GM04503 (cell line): ENCODE data around the gene MYO3B.
A peak's percentile ranks its signal among the peaks of the same experiment; 100 is the strongest.

Source experiments
- DNase-seq: peaks from one replicate; pipeline ENCODE4 v3.0.0-alpha.2; 2012; ENCODE audit warnings: low read depth

MYO3B gene

DNA sequence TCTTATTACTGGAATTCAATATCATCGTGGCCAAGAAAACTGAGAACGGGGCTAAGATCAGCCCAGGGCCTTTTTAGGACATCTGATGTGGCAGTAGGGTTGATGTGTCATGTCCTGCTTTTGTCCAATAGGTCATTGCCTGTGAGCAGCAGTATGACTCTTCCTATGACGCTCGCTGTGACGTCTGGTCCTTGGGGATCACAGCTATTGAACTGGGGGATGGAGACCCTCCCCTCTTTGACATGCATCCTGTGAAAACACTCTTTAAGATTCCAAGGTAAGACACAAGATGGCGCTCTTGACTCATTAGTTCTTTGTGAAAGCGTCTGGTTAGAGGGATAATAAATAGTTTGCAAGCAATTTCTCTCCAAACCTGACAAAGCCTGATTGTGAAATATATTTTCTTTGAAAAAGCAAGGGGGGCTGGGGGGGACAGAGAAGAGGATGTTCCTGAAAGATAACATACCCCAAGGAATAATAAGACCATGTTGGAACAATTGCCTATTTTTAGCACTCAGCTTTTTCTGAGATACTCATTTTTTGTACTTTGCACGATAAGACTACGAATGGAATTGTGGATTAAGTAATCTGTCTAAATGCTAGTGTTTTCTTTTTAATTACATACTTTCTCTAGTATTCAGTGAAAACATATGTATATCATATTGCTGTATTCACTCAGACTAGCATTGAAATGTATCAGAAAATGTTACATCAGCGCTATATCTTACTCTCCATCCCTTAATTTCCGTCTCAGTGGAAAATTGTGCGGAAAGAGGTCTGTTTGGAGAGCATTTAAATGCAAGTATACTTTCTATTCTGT is 58.1 kb downstream of the MYO3B start:
- DNase-seq: no peak

DNA sequence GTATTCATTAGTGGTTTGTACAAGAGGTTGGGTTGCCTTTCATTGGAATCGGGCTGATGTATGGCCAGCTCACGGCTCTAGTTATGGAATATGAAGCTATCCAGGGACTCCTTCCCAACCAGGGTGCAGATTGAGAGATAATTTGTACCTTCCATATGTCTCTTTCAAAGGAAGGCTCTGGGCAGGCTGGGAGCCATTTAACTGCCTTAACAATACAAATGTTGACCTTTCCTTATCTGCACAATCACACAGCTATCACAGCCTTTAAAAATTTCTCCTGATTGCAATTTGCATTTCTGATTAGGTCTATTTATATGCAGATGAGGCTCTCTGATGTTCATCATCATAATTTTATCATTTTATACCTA is 58.7 kb downstream of the MYO3B start:
- no peak for DNase-seq

DNA sequence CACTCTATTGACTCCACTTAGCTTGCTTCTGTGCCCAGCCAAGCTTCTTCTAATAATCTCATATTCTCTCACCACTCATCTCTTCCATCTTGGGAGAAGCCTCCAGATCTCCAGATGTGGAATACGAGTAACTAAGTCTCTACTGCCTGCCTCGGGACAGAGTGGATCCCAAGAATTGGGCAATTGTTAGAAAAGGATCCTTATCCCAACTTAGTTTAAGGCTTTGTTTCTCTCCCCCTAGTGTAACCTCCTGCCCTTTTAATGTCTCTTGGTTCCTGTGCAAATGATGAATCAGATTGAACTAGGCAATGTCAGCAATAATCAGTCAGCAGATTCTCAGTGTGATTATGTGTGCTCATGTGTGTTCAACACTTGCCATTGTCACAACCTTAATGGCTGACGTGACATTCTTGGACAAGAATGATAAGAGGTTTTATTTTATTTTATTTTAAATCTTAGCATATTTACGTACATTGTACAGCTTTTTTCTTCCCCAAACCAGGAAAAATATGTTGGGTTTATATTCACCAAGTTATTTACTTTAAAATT is 59.7 kb downstream of the MYO3B start:
- no peak for DNase-seq

DNA sequence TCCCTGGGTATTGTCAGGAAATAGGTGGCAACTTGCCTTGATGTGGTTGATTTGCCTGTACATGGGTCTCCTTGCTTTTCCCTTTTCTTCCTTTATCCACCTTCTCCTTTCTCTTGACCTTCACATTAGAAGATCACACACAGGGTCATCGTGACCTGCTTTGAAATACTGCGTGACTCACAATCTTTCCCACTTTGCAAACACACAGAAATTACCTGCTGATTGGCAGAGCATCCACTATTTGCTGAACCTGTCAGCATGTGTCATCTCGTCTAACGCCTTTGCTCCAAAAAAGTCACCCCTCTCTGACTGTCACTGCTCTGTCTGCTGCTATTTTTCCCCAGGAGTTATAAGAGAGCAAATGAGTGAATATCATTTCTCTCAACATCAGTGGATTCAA is 60.8 kb downstream of the MYO3B start:
- no peak for DNase-seq

DNA sequence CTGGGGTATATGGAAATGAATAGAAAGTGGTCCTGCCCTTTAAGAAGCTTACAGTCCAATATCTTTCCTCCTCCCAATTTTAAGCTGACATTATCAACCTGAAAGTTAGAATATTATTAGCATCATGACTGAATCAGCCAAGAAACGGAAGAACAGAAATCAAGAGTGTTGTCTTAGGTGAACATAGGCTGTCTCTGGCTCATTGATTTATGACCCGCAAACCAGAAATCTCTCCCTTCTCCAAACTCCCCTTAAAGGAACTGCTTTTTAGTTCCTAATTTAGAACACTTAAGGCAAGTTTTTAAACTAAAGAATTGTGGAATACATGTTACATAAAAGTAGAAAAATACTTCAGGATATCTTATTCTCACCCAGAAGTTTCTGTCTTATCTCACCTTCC is 62.7 kb downstream of the MYO3B start:
- DNase-seq: no peak

DNA sequence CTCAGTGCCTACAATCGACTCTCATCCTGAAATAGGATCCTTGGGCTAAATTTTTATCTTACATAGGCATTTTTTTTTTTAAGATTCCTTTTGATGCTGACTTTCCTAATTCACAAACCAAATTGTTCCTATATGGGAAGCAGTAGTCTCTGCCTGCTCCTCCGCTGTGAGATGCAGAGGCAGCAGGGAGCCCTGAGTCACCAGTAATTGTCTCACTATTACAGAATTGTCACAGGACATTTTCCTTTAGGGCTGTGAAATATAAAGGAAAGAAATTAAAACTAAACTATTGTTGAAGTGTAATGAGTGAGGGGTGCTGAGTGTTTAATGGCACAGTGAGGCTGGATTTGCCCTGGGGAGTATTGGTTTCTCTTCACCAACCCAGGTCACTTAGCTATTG is 63.8 kb downstream of the MYO3B start:
- no peak for DNase-seq

DNA sequence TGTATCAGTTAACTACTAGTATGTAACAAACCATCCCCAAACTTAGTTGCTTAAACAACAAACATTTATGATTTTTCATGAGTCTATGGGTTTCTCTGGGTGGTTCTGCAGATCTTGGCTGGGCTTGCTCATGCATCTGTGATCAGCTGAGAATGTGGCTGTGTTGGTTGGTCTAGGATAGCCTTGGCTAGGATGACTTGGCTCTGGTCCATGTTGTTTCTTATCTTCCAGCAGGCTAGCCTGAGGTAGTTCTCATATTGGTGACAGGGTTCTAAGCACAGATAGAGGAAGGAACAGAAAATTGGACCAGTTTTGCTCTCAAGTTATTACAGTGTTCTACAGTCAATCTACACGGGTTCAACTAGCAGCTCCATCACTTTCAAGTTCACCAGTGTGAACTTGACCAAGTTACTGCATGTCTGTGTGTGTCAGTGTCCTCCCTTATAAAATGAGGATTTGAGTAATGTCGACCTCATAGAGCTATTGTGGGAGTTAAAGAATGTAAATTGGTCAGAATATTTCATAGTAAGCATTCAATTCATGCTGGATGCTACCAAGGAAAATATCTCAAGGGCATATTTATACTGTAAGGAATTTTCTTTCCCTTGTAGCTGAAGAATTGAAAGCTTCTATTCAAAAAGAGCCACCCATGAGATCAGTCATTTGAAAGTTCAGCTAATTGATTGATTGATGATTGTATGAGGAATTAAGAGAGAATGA is 65.3 kb downstream of the MYO3B start:
- no peak for DNase-seq

DNA sequence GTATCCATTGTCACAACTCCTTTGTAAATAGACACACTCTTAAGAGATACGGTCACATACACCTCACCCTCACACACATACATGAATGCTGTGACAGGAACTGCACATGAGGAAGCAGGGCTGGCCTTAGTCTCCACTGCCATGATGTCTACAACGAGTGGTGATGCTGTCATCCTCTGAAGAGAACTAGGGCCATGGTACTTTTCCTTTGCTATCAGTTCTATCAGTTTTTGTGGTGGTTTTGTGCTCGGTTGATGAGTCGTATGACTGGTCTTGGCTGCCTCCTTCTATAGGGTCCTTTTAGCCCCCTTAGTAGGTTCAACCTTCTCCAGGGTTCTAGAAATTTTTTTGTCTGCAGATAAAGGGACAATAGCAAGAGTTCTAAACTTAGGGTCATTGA is 66.0 kb downstream of the MYO3B start:
- DNase-seq: no peak

DNA sequence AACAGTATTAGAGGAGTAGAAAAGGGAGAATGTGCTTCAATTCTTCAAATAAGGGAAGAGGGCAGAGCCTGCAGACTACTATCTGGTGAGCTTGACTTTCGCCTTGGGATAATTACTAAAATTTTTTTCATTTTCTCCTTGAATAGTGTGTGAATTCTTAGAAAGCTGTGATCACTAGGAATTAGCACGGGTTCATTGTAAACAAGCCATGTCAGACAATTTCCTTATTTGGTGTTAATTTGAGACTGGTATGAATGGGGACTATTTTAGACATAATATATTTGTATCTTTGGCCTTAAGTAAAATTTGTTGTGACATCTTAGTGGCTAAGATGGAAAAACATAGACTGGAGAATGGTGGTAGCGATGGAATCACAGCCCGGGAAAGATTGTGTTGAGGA is 66.6 kb downstream of the MYO3B start:
- no peak for DNase-seq

DNA sequence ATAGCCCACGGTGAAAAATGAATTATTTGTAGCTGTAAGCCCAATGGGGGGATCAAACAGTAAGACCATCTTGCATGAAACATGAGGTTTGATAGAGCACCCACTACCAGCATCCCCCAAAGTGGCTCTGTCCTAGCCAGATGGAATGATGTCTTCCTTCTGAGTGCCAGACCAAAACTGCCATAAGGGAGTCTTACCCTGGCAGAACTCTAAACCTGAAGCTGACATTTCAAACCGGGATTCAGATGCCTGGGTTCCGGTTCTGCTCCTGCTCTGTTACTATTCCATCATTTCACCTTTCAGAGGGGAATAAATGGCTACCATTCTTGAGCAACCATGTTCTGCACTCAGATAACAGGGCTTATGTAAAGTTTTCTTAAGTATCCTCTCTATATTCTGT is 67.4 kb downstream of the MYO3B start:
- DNase-seq: no peak

DNA sequence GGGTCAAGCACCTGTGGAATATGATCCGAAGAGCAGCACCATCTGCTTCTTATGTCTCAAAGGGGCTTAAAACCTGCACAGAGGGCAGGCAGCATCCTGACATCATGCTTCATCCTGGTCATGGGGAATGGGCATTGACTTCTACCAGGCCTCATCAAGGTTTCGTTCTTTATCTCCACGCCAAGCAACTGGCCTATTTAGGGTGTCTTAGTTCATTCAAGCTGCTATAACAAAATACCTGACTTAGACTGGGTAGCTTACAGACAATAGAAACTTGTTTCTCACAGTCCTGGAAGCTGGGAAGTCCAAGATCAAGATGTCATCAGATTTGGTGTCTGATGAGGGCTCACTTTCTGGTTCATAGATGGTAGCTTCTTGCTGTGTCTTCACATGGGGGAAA is 69.4 kb downstream of the MYO3B start:
- no peak for DNase-seq

DNA sequence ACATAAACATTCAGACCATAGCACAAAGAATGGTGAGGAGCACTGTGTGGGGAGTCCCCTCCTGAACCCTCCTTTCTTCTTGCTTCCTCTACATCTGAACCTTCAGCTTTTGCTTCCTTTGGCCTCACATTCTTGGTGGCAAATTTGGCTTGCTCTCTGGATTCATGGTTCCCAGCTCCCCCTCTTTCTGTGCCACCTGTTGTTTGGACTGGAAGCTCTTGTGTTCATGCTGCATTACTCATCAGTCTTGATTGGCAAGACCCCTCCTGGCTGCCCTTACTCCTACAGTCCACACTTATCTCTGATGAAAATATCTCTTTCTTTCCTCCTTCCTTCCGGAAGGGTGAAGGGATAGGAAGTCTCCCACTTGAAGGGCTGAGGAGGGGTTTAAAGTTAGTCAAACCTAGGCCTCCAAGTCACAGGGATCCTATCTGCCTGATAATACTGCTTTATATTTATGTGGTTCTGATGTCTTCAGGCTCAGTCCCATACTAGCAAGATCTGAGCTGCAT is 70.0 kb downstream of the MYO3B start:
- no peak for DNase-seq

DNA sequence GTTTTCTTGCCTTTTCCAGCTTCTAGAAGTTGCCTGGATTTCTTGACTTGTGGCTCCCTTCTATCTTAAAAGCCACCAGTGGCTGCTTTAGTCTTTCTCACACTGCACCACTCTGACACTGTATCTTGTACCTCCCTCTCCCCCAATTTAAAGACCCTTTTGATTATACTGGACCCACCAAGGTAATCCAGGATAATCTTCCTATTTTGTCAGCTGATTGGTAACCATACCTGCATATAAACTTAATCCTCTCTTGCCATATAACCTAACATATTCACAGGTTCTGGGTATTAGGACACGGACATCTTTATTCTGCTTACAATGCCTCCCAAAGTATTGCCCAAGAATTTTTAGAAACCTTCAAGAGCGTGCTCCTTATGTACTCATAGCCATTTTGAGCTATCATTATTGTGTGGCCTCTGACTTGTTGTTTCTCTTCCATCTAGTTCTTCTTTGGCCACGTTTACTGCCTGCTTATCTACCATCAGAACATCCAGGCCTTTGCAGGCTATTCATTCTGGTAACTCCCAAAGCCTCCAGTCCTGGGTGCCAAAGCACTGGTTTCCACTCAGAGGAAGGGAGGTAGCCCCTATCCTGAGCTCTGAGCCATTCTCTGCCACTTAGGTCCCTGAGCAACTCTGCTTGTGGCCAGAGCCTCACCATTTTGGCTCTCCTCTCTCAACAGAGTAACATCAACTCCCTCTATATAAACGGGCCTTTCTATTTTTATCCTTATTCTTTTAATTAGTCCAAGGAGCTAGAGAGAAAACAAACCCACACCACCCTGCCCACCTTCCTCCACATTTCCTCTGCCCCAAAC is 70.8 kb downstream of the MYO3B start:
- no peak for DNase-seq

DNA sequence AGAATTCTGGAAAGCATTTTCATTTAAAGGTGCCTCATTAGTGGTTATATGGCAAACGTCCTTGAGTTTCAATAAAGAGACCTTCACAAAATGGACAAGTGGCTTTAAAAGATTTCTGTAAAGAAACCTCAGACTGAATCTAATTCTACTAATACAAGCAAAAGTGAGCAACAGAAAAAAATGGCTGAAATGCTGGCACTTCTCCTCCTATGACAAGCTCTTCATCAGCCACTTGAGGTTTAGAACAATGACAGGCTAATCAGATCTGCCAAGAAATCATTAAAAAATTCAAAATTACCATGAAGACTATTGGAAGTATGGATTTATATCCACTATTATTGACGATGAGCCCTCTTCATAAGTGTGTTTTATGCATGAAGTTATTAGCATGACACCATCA is 71.8 kb downstream of the MYO3B start:
- no peak for DNase-seq

DNA sequence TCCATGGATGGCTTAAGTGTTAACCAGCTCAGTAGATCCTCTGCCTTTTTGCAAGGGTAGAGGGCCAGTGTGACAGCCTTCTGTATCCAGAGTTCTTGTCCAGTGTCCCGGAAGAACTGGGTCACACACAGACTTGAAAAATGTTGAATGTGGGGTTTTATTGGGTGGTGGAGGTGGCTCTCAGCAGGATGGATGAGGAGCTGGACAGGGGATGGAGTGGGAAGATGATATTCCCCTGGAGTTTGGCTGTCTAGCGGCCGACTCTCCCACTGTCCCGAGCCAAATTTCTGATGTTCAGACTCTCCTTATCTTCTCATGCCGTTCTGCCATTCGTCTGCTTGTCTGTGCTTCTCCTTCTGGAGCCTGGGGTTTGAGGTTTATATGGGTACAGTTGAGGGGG is 72.6 kb downstream of the MYO3B start:
- no peak for DNase-seq

DNA sequence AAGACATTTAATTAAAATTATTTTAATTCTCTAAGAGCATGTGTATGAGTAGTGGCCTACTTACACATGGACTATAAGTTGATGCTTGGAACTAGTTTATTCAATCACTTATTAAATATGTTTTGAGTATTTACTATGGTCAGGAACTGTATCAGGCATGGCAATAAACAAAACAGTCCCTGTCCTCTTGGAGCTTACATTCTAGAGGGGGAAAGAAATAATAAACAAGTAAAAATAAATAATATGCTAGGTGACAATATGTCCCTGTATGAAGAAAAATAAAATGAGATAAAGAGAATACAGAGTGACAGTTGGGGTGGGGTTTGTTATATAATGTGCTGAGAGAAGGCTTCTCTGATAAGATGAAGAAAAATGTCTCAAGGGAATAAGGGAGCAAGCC is 74.5 kb downstream of the MYO3B start:
- DNase-seq: no peak

DNA sequence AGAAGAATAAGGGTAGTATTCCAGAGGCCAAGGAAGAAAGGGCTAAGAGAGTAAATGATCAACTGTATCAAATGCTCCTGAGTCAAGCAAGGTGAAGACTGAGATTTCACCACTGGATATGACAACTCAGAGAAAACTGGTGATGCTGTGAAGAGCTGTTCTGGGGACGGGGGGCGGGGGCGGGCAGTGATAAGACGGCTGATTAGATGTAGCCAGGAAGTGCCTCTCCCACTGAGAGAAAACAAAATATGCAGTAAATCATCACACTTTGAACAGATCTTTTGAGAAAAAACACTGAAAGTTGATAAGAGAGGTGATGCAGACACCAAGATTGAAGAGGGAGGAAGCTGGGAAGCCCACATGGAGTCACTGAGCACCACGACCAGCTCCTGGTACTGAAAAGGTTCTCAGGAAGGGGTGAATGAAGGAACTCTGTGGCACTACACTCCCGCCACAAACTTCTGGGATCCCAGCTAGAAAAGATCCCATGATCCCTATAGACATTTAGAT is 75.8 kb downstream of the MYO3B start:
- no peak for DNase-seq

DNA sequence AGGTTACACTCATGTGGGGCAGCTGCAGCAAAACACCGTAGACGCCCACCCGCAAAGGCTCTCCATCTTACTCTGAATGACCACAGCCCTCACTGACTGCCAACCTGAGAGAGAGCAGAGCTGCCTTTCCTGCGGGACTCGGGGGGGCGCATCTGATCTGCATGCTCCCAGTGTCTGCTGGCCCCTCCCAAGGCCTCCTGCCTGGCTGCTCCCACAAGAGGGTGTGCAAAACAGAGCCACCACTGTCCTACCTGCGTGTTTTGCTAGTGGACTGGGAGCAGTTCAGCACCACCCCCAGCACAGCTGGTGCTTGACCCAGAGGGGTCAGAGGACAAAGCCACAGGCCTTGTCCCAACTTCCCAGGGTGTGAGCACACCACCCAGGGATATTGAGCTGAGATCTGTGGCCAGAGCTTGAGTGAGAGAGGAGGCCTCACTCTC is 76.4 kb downstream of the MYO3B start:
- DNase-seq: no peak

DNA sequence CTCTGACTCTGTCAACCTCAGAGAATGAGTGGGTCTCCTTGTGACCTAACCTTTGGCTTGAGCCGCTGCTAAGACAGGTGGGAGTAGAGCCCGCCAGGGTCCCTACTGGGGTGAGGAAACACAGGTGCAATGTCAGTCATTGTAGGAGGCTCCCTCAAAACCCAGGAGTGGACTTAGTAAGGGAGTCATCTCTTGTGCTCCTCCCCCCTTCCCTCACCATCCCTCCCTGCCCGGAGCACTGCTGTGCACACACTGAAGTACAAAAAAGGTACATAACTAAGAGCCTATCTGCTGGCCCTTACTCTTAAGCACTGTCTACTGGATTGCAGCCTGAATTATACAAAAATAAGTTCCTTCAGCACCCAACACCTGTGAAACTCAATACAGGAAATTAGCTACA is 77.2 kb downstream of the MYO3B start:
- no peak for DNase-seq

DNA sequence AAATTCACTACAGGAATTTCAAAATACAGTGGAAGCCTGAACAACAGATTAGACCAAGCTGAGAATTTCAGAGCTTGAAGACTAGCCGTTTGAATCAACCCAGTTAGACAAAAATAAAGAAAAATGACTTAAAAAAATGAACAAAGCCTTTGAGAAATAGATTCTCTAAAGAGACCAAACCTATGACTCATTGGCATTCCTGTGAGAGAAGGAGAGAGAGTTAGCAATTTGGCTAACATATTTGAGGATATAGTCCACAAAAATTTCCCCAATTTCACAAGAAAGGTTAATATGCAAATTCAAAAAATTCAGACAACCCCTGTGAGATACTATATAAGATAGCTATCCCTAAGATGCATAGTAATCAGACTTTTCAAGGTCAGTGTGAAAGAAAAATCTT is 78.0 kb downstream of the MYO3B start:
- peak; percentile 20 for DNase-seq

DNA sequence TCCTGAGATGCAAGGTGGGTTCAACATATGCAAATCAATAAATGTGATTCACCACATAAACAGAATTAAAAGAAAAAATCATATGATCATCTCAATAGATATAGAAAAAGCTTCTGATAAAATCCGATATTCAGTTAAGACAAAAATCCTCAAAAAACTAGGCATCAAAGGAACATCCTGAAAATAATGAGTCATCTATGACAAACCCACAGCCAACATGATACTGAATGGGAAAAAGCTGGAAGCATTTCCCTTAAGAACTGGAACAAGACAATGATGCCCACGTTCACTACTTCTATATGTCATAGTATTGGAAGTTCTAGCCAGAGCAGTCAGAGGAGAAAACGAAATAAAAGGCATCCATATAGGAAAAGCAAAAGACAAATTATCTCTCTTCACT is 80.4 kb downstream of the MYO3B start:
- no peak for DNase-seq

DNA sequence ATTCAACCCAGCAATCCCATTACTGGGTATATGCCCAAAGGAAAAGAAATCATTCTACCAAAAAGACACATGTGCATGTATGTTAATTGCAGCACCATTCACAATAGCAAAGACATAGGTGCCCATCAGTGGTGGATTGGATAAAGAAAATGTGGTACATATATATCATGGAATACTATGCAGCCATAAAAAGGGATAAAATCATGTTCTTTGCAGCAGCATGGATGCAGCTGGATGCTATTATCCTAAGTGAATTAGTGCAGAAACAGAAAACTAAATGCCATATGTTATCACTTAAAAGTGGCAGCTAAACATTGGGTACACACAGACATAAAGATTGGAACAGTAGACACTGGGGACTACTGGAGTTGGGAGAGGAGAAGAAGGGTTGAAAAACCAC is 82.2 kb downstream of the MYO3B start:
- DNase-seq: no peak
